H9 (cell line): ENCODE results near the gene SVOP. TPM values are rescaled to one million over a fixed set of nuclear protein-coding genes. Genes with fewer than 3 reads are reported as not detected.

Experiments
- DNase-seq: peaks from one replicate; pipeline ENCODE4 v3.0.0-alpha.2; 2017
- H2AFZ ChIP-seq: one replicate; pipeline ENCODE4 v1.6.1; 2013; ENCODE audit warnings: mild to moderate bottlenecking, low read length, control low read depth, moderate library complexity
- H2AK5ac ChIP-seq: 2 replicates; pipeline ENCODE4 v1.6.1; 2013; ENCODE audit warnings: low read length, control low read depth, mixed read lengths; ENCODE audit not compliant: insufficient read length
- H2BK120ac ChIP-seq: one replicate; pipeline ENCODE4 v1.6.1; 2013; ENCODE audit warnings: low read depth, mild to moderate bottlenecking, low read length, control low read depth, inconsistent platforms; ENCODE audit not compliant: poor library complexity, severe bottlenecking
- H2BK12ac ChIP-seq: 2 replicates; pipeline ENCODE4 v1.6.1; 2013; ENCODE audit warnings: low read length, control low read depth, mixed read lengths, low read depth; ENCODE audit not compliant: insufficient read length
- H2BK15ac ChIP-seq: 2 replicates; pipeline ENCODE4 v1.6.1; 2013; ENCODE audit warnings: low read depth, low read length, control low read depth
- H2BK20ac ChIP-seq: one replicate; pipeline ENCODE4 v1.6.1; 2013; ENCODE audit warnings: low read depth, mild to moderate bottlenecking, low read length, control low read depth, inconsistent platforms; ENCODE audit not compliant: poor library complexity, severe bottlenecking
- H2BK5ac ChIP-seq: 2 replicates; pipeline ENCODE4 v1.6.1; 2013; ENCODE audit warnings: low read length, control low read depth, mixed read lengths; ENCODE audit not compliant: insufficient read length
- H3K14ac ChIP-seq: 2 replicates; pipeline ENCODE4 v1.6.1; 2013; ENCODE audit warnings: low read length, control low read depth; ENCODE audit not compliant: insufficient read depth
- H3K18ac ChIP-seq: 2 replicates; pipeline ENCODE4 v1.6.1; 2013; ENCODE audit warnings: low read depth, mild to moderate bottlenecking, mixed read lengths, low read length, control low read depth; ENCODE audit not compliant: insufficient read length
- H3K23ac ChIP-seq: 2 replicates; pipeline ENCODE4 v1.6.1; 2013; ENCODE audit warnings: low read length, control low read depth, mixed read lengths, low read depth; ENCODE audit not compliant: insufficient read length
- H3K23me2 ChIP-seq: 2 replicates; pipeline ENCODE4 v1.6.1; 2013; ENCODE audit warnings: low read depth, mild to moderate bottlenecking, mixed read lengths, low read length, control low read depth; ENCODE audit not compliant: insufficient read length, poor library complexity, severe bottlenecking
- H3K27ac ChIP-seq: 2 replicates; pipeline ENCODE4 v1.5.1; 2013; ENCODE audit warnings: low read length, control low read depth, mixed read lengths, low read depth; ENCODE audit not compliant: insufficient read length
- H3K27me3 ChIP-seq: 2 replicates; pipeline ENCODE4 v1.6.1; 2013; ENCODE audit warnings: low read length, control low read depth, inconsistent platforms; ENCODE audit not compliant: insufficient read depth
- H3K4ac ChIP-seq: 2 replicates; pipeline ENCODE4 v1.6.1; 2013; ENCODE audit warnings: low read depth, mild to moderate bottlenecking, control low read depth, inconsistent platforms, low read length, moderate library complexity
- H3K4me1 ChIP-seq: 2 replicates; pipeline ENCODE4 v1.6.1; 2013; ENCODE audit warnings: low read length, control low read depth, inconsistent platforms; ENCODE audit not compliant: insufficient read depth
- H3K4me2 ChIP-seq: 2 replicates; pipeline ENCODE4 v1.6.1; 2013; ENCODE audit warnings: low read length, control low read depth, mixed read lengths; ENCODE audit not compliant: insufficient read length, insufficient read depth
- H3K56ac ChIP-seq: 2 replicates; pipeline ENCODE4 v1.6.1; 2013; ENCODE audit warnings: low read depth, mild to moderate bottlenecking, mixed read lengths, low read length, control low read depth; ENCODE audit not compliant: insufficient read length
- H3K79me1 ChIP-seq: 2 replicates; pipeline ENCODE4 v1.6.1; 2013; ENCODE audit warnings: low read depth, mild to moderate bottlenecking, moderate library complexity, low read length, control low read depth, inconsistent platforms; ENCODE audit not compliant: insufficient read depth, poor library complexity, severe bottlenecking
- H3K79me2 ChIP-seq: 2 replicates; pipeline ENCODE4 v1.6.1; 2013; ENCODE audit warnings: low read length, control low read depth, inconsistent platforms; ENCODE audit not compliant: insufficient read depth
- H3K9ac ChIP-seq: 2 replicates; pipeline ENCODE4 v1.6.1; 2013; ENCODE audit warnings: low read length, control low read depth, mixed read lengths; ENCODE audit not compliant: insufficient read length; ENCODE audit errors: extremely low read depth
- H3K9me3 ChIP-seq: one replicate; pipeline ENCODE4 v1.6.1; 2013; ENCODE audit warnings: low read depth, low read length, inconsistent platforms; ENCODE audit not compliant: control insufficient read depth
- H3T11ph ChIP-seq: one replicate; pipeline ENCODE4 v1.6.1; 2013; ENCODE audit warnings: mild to moderate bottlenecking, low read length, control low read depth, inconsistent platforms
- H4K20me1 ChIP-seq: one replicate; pipeline ENCODE4 v1.6.1; 2013; ENCODE audit not compliant: control insufficient read depth, insufficient read length, insufficient read depth
- H4K5ac ChIP-seq: 2 replicates; pipeline ENCODE4 v1.6.1; 2013; ENCODE audit warnings: low read depth, mild to moderate bottlenecking, mixed read lengths, low read length, control low read depth; ENCODE audit not compliant: insufficient read length
- H4K8ac ChIP-seq: replicated peaks from 2 replicates; pipeline ENCODE4 v1.6.1; 2013; ENCODE audit warnings: low read length, control low read depth, mixed read lengths, low read depth; ENCODE audit not compliant: insufficient read length
- H4K91ac ChIP-seq: 2 replicates; pipeline ENCODE4 v1.6.1; 2013; ENCODE audit warnings: low read depth, mild to moderate bottlenecking, moderate library complexity, mixed read lengths, low read length, control low read depth; ENCODE audit not compliant: insufficient read length
- H3K27ac Mint-ChIP-seq, 3 experiments: 2 replicates in 2 of 3; 3 replicates in 1 of 3; pipeline ENCODE4 v1.8.0; 2020 to 2021; ENCODE audit warnings: mixed read lengths in 3 of 3, mild to moderate bottlenecking in 1 of 3, moderate library complexity in 1 of 3
- H3K27me3 Mint-ChIP-seq: 2 replicates; pipeline ENCODE4 v1.8.0; 2021; ENCODE audit warnings: low read depth, mild to moderate bottlenecking, moderate library complexity, mixed read lengths
- H3K36me3 Mint-ChIP-seq, 3 experiments: 2 replicates in 2 of 3; 3 replicates in 1 of 3; pipeline ENCODE4 v1.8.0; 2020 to 2021; ENCODE audit warnings: low read depth in 3 of 3, mixed read lengths in 3 of 3; ENCODE audit not compliant: insufficient read depth in 1 of 3
- H3K4me1 Mint-ChIP-seq, 2 experiments: 2 replicates each; pipeline ENCODE4 v1.8.0; 2020; ENCODE audit warnings: mixed read lengths in 2 of 2
- H3K4me3 Mint-ChIP-seq, 2 experiments: 2 replicates in 1 of 2; 3 replicates in 1 of 2; pipeline ENCODE4 v1.8.0; 2020 to 2021; ENCODE audit warnings: mild to moderate bottlenecking in 2 of 2, mixed read lengths in 2 of 2, moderate library complexity in 1 of 2
- H3K9me3 Mint-ChIP-seq, 2 experiments: 2 replicates in 1 of 2; 3 replicates in 1 of 2; pipeline ENCODE4 v1.8.0; 2020; ENCODE audit warnings: mild to moderate bottlenecking in 2 of 2, mixed read lengths in 2 of 2, moderate library complexity in 1 of 2
- WGBS: extraction: QIAGEN DNeasy Blood & Tissue Kit; methylation state at CpG from one replicate; pipeline ENCODE4 v1.1.7; 2013; ENCODE audit warnings: missing lambda C conversion rate, low lambda C conversion rate, mixed read lengths; ENCODE audit not compliant: insufficient read length; ENCODE audit errors: extremely low coverage; 5-methylcytosine and 5-hydroxymethylcytosine counted together
- total RNA-seq: library from RNA; stranded (reverse); gene quantifications from 2 replicates; pipeline ENCODE4 v1.2.1, GENCODE V29; 2021
- TF ChIP-seq, protein P1 (sequence below): fragments of 200-600 bp; sonication (generic); conservative IDR thresholded peaks from 3 replicates; pipeline ENCODE4 v1.8.0; 2021; ENCODE audit warnings: antibody characterized with exemption, mild to moderate bottlenecking

SVOP gene
- total RNA-seq, 1 experiment from 2014 or later, result 0.15 TPM

DNA sequence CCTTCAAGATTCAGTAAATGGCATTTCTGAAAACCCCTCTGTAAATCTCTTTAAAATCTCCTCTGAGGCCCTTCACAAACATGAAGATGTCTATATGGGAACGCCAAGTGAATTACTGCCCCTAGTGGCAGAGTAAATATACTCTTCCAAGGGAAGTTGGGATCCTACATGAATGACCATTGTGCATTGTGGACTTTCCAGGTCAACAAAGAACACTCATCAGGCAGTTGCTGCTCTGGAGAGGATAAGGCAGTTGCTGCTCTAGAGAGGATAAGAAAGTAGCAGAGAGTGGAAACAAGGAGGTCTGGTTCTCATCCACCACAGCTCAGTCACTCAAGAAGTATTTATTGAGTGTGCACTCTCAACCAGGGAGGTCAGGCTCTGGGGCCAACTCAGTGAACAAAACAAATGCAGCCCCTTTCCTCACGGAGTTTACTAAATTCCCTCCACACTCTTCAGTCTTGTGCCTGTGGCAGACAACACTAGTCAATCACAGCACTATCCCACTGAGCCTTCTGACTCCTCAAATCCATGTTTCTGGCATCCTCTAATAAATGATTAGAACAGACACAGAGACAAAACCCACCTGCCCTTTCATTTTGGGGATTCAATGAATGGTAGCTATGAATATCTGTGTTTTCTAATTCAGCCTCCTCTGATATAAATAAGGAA is 52.9 kb downstream of the SVOP start:
- H3K4me1 Mint-ChIP-seq, result peaks cover 12 to 13% of the 10 kb centered on the region in 2 experiments
- Histone ChIP-seq H3K23me2 (no peaks in the 10 kb centered on the region), H2AFZ (no peak overlapping the region)

More for the DNA sequence above, 52.9 kb downstream of the SVOP start:
- Histone ChIP-seq H3K18ac (no peak overlapping the region), H4K91ac (no peak overlapping the region), H2BK12ac (no peak overlapping the region), H2BK15ac (no peak overlapping the region), H3K4me1 (no peaks in the 10 kb centered on the region; the same call in 1 of the 2 replicates), H2BK20ac (no peak overlapping the region), H3K27ac (no peak overlapping the region), H3K79me1 (no peaks in the 10 kb centered on the region), H3K9me3 (no peaks in the 10 kb centered on the region), H4K5ac (no peak overlapping the region), H4K20me1 (no peaks in the 10 kb centered on the region), H2BK5ac (no peak overlapping the region), H3K4ac (no peak overlapping the region), H3T11ph (no peak overlapping the region), H3K27me3 (no peaks in the 10 kb centered on the region), H4K8ac (no peak overlapping the region), H3K23ac (no peak overlapping the region), H3K4me2 (no peak overlapping the region), H3K9ac (no peak overlapping the region), H3K79me2 (no peaks in the 10 kb centered on the region), H2AK5ac (no peak overlapping the region), H3K56ac (no peak overlapping the region), H2BK120ac (no peak overlapping the region), H3K14ac (no peak overlapping the region)
- no CpG with 5 or more reads among the region's 2 CpGs for WGBS
- no peak for DNase-seq
- Mint-ChIP-seq H3K36me3 (no peaks in the 10 kb centered on the region), H3K27me3 (0 out of 2 replicates have a peak, but pooled peaks cover 3% of the 10 kb centered on the region), H3K9me3 (0 out of 5 replicates have a peak, but pooled peaks cover 0 to under 1% of the 10 kb centered on the region in 2 experiments), H3K4me3 (no peak overlapping the region), H3K27ac (peak overlapping the region in 2 of 3 experiments; percentile 56 to 69; a peak in 2 of 7 replicates)
- TF ChIP-seq, protein P1, sequence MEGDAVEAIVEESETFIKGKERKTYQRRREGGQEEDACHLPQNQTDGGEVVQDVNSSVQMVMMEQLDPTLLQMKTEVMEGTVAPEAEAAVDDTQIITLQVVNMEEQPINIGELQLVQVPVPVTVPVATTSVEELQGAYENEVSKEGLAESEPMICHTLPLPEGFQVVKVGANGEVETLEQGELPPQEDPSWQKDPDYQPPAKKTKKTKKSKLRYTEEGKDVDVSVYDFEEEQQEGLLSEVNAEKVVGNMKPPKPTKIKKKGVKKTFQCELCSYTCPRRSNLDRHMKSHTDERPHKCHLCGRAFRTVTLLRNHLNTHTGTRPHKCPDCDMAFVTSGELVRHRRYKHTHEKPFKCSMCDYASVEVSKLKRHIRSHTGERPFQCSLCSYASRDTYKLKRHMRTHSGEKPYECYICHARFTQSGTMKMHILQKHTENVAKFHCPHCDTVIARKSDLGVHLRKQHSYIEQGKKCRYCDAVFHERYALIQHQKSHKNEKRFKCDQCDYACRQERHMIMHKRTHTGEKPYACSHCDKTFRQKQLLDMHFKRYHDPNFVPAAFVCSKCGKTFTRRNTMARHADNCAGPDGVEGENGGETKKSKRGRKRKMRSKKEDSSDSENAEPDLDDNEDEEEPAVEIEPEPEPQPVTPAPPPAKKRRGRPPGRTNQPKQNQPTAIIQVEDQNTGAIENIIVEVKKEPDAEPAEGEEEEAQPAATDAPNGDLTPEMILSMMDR, result peak; percentile 78
